Progenitor cell of endocrine pancreas (in vitro differentiated cells): ENCODE measurements around the gene RBM6. TPM values are rescaled to one million over a fixed set of nuclear protein-coding genes. Genes with fewer than 3 reads are reported as not detected.
"Not testable (repeated sequence)": the region's sequence is repeated elsewhere in the genome, so short reads cannot be mapped to it uniquely, and the experiment has no call there.

Source experiments
- DNase-seq: peaks from one replicate; pipeline ENCODE4 v3.0.0; 2021; ENCODE audit warnings: low spot score; ENCODE audit not compliant: unreplicated experiment
- H3K27ac Mint-ChIP-seq: 2 replicates; pipeline ENCODE4 v1.8.0; 2021; ENCODE audit warnings: mild to moderate bottlenecking, moderate library complexity, mixed read lengths
- H3K27me3 Mint-ChIP-seq: 2 replicates; pipeline ENCODE4 v1.8.0; 2021; ENCODE audit warnings: mixed read lengths
- H3K36me3 Mint-ChIP-seq: 2 replicates; pipeline ENCODE4 v1.8.0; 2022; ENCODE audit warnings: mixed read lengths; ENCODE audit not compliant: insufficient read depth
- H3K4me1 Mint-ChIP-seq: 2 replicates; pipeline ENCODE4 v1.8.0; 2021; ENCODE audit warnings: low read depth, mixed read lengths
- H3K4me3 Mint-ChIP-seq: 2 replicates; pipeline ENCODE4 v1.8.0; 2021; ENCODE audit warnings: low read depth, mild to moderate bottlenecking, moderate library complexity, mixed read lengths
- H3K9me3 Mint-ChIP-seq: 2 replicates; pipeline ENCODE4 v1.8.0; 2021; ENCODE audit warnings: low read depth, mixed read lengths
- total RNA-seq: library from RNA; stranded (reverse); gene quantifications from 2 replicates; pipeline ENCODE4 v1.2.1, GENCODE V29; 2021
- TF ChIP-seq, protein P1 (sequence below): fragments of 200-600 bp; sonication (generic); IDR thresholded peaks from one replicate; pipeline ENCODE4 v1.5.0; 2021; ENCODE audit warnings: antibody characterized with exemption, mild to moderate bottlenecking; ENCODE audit not compliant: unreplicated experiment

The RBM6 gene
- total RNA-seq, 1 donor from 2014 or later, result 144 TPM

DNA sequence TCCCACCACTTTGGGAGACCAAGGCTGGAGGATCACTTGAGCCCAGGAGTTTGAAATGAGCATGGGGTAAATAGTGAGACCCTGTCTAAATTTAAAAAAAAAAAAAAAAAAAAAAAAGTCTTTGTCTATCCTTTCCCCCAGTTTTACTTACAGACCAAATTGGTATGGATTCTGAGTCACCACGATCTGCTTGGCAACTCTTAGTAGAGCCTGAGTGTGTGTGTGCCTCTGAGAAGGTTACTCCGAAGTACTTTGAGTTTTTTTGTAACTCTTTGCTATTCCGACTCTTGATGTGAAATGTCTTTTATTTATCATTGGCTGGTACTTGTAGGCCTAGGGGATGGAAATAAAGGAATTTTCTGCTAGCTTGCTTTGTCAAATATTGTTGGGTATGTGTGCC is 63.3 kb downstream of the RBM6 start:
- Mint-ChIP-seq H3K36me3 (peaks cover 25% of the 10 kb centered on the region), H3K4me3 (no peak overlapping the region), H3K9me3 (no peaks in the 10 kb centered on the region), H3K4me1 (no peaks in the 10 kb centered on the region), H3K27me3 (no peaks in the 10 kb centered on the region), H3K27ac (peak overlapping the region; percentile 68)
- TF ChIP-seq, protein P1, sequence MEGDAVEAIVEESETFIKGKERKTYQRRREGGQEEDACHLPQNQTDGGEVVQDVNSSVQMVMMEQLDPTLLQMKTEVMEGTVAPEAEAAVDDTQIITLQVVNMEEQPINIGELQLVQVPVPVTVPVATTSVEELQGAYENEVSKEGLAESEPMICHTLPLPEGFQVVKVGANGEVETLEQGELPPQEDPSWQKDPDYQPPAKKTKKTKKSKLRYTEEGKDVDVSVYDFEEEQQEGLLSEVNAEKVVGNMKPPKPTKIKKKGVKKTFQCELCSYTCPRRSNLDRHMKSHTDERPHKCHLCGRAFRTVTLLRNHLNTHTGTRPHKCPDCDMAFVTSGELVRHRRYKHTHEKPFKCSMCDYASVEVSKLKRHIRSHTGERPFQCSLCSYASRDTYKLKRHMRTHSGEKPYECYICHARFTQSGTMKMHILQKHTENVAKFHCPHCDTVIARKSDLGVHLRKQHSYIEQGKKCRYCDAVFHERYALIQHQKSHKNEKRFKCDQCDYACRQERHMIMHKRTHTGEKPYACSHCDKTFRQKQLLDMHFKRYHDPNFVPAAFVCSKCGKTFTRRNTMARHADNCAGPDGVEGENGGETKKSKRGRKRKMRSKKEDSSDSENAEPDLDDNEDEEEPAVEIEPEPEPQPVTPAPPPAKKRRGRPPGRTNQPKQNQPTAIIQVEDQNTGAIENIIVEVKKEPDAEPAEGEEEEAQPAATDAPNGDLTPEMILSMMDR, result no peak
- DNase-seq, result no peak

DNA sequence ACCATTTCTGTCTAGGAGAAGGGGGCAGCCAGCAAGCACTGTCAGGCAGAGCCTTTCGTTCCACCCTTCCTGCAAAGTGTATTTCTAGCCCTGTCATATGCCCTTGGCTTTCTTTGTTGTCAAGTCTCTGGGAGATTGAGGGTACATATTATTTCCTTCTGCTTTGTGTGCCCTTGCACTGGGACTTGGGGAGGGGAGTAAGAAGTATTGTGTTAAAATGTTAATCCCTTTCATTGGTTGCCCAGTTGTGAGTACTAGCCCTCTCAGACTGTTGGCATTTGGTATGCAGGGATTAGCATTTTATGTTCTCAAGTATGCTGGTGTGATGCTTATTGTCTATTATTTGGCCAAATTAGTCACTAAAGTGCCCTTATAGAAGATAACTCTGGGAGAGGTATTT is 63.9 kb downstream of the RBM6 start:
- H3K4me1 Mint-ChIP-seq, result no peaks in the 10 kb centered on the region
- peaks cover 25% of the 10 kb centered on the region for H3K36me3 Mint-ChIP-seq
- H3K9me3 Mint-ChIP-seq, result no peaks in the 10 kb centered on the region
- TF ChIP-seq, protein P1, result no peak
- no peak overlapping the region for H3K27ac Mint-ChIP-seq
- no peak for DNase-seq
- no peaks in the 10 kb centered on the region for H3K27me3 Mint-ChIP-seq
- H3K4me3 Mint-ChIP-seq, result no peak overlapping the region

DNA sequence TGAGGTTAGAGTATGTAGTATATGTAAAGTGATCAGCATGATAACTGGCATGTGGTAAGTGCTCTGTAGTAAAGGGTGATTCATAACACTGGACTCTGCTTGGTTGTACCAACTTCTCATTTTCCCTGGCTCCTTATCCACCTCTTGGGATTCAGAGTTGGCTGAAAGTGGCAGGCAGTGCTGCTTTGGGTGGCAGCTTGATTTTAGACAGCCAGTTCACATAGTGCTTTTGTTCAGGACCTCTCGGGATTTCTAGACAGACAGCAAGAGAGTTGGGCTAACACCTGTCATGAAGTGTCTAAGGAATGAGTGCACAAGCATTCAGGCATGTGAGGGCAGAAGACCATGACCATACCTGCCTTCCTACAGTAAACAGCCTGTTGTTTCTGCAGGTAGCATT is 69.0 kb downstream of the RBM6 start:
- H3K4me1 Mint-ChIP-seq, result no peaks in the 10 kb centered on the region
- DNase-seq, result no peak
- no peak overlapping the region for H3K27ac Mint-ChIP-seq
- H3K9me3 Mint-ChIP-seq, result no peaks in the 10 kb centered on the region
- H3K4me3 Mint-ChIP-seq, result no peak overlapping the region
- TF ChIP-seq, protein P1, result no peak
- H3K36me3 Mint-ChIP-seq, result peaks cover 10% of the 10 kb centered on the region
- no peaks in the 10 kb centered on the region for H3K27me3 Mint-ChIP-seq

DNA sequence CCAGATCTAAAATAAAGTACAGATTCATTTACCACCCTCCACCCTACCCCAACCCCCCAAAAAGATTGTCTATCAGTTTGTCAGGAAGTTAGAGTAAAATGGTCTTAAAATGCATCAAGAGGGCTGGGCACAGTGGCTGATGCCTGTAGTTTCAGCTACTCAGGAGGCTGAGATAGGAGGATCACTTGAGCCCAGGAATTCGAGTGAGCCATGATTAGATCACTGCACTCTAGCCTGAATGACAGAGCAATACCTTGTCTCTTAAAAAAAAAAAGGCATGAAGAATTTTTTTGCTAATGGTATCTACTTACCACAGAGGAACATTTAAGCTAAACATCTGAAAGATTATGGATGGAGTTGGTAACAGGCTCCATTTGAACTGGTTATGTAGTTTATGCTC is 71.0 kb downstream of the RBM6 start:
- Mint-ChIP-seq H3K27ac (no peak overlapping the region), H3K27me3 (no peaks in the 10 kb centered on the region), H3K4me3 (no peak overlapping the region), H3K9me3 (peaks cover 1% of the 10 kb centered on the region), H3K36me3 (peaks cover 11% of the 10 kb centered on the region), H3K4me1 (no peaks in the 10 kb centered on the region)
- TF ChIP-seq, protein P1, result no peak
- DNase-seq, result no peak

DNA sequence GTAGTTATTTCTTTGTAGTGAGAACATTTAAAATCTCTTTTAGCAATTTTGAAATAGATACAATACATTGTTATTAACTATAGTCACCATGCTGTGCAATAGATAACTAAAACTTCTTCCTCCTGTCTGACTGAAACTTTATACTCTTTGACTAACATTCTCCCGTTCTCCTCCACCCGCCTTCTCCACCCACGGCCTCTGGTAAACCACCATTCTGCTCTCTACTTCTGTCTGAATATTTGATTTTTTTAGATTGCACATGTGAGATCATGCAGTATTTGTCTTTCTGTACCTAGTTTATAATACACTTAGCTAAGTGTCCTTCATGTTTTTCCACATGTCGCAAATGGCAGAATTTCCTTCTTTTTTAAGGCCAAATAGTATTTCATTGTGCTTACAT is 76.0 kb downstream of the RBM6 start:
- TF ChIP-seq, protein P1, result no peak
- Mint-ChIP-seq H3K4me3 (no peak overlapping the region), H3K27ac (no peak overlapping the region), H3K4me1 (peaks cover 4% of the 10 kb centered on the region), H3K36me3 (peaks cover 35% of the 10 kb centered on the region), H3K27me3 (no peaks in the 10 kb centered on the region), H3K9me3 (peaks cover 16% of the 10 kb centered on the region)
- DNase-seq, result no peak

DNA sequence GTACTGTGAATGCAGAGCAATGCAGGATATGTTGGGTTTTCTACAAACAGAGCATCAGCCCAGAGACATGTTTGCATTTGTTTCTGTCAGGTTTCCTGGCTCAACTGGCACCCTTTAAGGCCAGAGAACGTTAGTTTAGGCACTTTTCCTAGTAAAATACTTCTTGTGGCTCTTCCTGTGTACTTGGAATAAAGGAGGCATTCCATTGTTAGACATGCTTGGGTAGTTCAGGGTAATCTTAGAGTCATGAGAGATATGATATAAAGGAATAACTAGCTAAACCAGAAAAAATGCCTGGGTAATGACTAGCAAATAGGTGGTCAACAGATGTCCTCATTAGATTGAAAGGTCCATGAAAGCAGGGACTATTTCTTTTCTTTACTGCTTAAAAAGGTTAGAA is 88.4 kb downstream of the RBM6 start:
- Mint-ChIP-seq H3K9me3 (peaks cover 3% of the 10 kb centered on the region), H3K36me3 (peaks cover 23% of the 10 kb centered on the region), H3K4me1 (peaks cover 1% of the 10 kb centered on the region), H3K27me3 (no peaks in the 10 kb centered on the region), H3K4me3 (no peak overlapping the region), H3K27ac (no peak overlapping the region)
- no peak for DNase-seq
- TF ChIP-seq, protein P1, result no peak

DNA sequence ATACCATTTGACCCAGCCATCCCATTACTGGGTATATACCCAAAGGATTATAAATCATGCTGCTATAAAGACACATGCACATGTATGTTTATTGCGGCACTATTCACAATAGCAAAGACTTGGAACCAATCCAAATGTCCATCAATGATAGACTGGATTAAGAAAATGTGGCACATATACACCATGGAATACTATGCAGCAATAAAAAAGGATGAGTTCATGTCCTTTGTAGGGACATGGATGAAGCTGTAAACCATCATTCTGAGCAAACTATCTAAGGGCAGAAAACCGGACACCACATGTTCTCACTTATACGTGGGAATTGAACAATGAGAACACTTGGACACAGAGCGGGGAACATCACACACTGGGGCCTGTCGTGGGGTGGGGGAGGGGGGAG is 91.3 kb downstream of the RBM6 start:
- not testable (repeated sequence) for DNase-seq, H3K27me3 Mint-ChIP-seq, H3K4me3 Mint-ChIP-seq, H3K27ac Mint-ChIP-seq, H3K4me1 Mint-ChIP-seq, H3K9me3 Mint-ChIP-seq
- peaks cover 19% of the 10 kb centered on the region for H3K36me3 Mint-ChIP-seq
